Upper lobe of left lung (tissue), 4 donors: ENCODE measurements around the gene KCNK16.

Source experiments
- CTCF ChIP-seq, 6 experiments: fragments of 450-650 bp in 4 of 6; fragments of 200-600 bp in 2 of 6; sonication (generic) in 2 of 6; IDR thresholded peaks; one replicate each; pipeline ENCODE4 v1.5.1; 2016 to 2019; ENCODE audit warnings: antibody characterized with exemption in 6 of 6
- EP300 ChIP-seq, 4 donors: sonication (generic); formaldehyde crosslinking; IDR thresholded peaks; one replicate each; pipeline ENCODE4 v1.5.1; 2017; ENCODE audit warnings: antibody characterized with exemption in 4 of 4, control low read depth in 2 of 4
- POLR2A ChIP-seq, 4 donors: fragments of 450-650 bp; IDR thresholded peaks; one replicate each; pipeline ENCODE4 v1.5.1; 2016 to 2017; ENCODE audit warnings: antibody characterized with exemption in 4 of 4, mild to moderate bottlenecking in 2 of 4
- POLR2AphosphoS5 ChIP-seq, 2 donors: sonication (generic); formaldehyde crosslinking; IDR thresholded peaks; one replicate each; pipeline ENCODE4 v1.5.1; 2017; ENCODE audit warnings: antibody characterized with exemption in 2 of 2

DNA sequence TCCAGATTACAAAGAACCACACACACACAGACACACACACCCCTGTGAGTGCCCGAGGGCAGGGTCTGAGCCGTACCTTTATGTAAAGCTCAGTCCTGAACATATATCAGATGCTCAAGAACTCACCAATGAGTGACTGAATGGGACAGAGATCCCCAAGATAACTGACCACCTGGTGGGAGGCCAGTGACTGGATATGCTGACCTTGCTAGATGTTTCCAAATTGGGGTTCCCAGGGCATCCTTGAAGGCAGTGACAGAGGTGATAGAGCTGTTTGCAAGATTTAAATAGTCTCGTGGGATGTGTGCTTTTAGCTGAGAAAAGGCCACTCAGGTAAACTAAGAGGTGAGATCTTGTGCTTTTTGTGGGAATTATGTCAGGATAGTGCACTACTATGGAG, 47.6 kb downstream of the KCNK16 start:
- TF ChIP-seq CTCF (IDR thresholded peaks at IDR 0.05) (no peak), POLR2AphosphoS5 (IDR thresholded peaks at IDR 0.05) (no peak), POLR2A (IDR thresholded peaks at IDR 0.05) (no peak), EP300 (IDR thresholded peaks at IDR 0.05) (no peak)
